ENCODE data around the gene ADGRG6.
A peak's percentile ranks its signal among the peaks of the same experiment; 100 is the strongest.
"Not testable (repeated sequence)": the region's sequence is repeated elsewhere in the genome, so short reads cannot be mapped to it uniquely, and the experiment has no call there.

The ADGRG6 gene

DNA sequence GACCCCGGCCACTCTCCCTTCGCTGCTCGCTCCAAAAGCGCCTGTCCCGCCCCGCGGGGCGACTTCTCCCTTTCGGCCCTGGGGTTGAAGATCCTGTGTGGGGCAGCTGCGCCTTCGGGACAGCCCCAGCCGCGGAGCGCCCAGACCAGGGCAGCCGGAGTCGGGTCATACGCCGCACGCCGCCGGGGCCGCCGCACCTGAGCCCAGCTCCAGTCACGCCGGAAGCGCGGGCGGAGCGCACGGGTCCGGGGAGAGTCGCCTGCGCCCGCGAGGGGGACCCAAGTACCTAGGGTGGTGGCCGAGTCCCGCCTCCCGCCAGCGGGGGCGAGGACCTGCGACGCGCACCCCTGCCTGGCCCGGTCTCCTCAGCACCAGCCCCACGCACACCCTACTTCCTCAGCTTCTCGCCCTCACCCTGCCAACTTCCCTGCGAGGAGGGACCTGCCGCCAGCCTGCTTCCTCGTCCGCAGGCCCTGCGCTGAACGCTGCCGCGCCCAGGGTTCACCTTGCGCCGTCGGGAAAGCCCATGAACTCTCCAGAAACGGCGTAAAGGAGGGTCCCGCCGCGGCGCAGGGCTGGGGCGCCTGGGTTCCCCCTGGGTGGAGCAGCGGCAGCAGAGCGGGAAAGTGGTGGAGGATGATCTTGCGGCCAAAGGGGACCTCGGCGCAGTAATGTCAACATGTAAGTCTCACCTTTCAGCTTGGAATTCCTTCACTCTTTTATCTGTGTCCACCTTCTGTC lies at the start of gene ADGRG6:
ADGRG6 (plus strand) TSS at position 357 of the 741 bp plus-strand sequence; CDS start at position 680, 323 bp downstream.
- H3K4me3 ChIP-seq (ENCODE audit: low read depth, low read length), result peak within 1 kb of the TSS; percentile 70
- no peak for DNase-seq (ENCODE audit: low read depth)

DNA sequence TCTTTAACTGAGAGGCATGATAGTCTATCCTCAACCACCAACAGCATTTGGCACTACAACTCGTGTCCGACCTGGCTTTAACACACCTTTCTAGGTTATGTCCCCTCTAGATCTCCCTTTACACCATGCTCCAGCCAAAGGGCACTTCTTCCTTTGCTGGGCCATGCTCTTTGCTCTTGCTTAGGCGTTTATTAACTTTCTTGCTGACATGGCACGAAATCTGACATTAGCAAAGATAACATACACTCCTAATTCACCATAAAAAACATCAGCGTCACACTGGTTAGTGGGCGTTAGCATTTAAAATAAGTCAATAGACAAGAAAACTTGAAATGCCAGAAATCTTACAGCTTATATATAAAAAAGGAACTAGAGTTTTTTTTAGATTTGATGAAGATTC lies 47.3 kb upstream of the ADGRG6 start:
- H3K4me3 ChIP-seq (ENCODE audit: low read depth, low read length), result no peak overlapping the region
- no peak for DNase-seq (ENCODE audit: low read depth)

DNA sequence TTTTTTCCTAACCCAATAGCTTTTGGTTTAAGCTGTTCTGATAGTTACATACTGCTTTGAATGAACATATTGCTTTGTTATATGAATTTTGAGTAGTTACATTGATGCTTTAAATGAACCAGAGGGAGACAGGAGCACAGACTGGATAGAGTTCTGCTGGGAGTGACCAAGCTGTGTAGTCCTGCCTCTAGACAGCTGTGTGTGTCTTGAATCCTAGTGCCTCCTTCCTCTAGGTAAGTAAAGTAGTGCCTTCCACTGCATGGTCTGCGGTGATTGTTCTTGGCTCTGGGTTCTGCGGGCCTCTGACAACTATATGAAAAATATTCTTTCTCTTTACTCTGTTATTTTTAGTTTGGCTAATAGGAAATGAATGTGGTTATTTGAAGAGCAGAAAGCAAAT lies 46.0 kb upstream of the ADGRG6 start:
- no peak for DNase-seq (ENCODE audit: low read depth)
- no peak overlapping the region for H3K4me3 ChIP-seq (ENCODE audit: low read depth, low read length)

DNA sequence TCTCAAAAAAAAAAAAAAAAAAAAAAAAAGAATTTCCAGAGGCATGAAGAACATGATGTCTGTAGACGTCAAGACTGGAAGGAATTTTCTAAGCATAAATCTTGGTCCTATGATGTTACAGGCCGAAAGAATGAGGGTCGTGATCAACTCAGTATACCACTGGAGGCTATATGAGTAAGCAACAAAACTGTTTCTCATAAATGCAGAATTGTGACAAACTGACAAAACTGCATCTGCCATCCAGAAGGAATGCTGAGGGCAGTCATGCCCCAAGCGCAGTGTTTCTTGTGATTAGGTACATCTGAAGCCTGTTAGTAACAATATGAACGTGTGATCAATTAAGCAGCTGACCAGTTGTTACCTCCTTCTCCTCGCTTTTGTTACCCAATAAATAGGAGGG lies 43.5 kb upstream of the ADGRG6 start:
- no peak for DNase-seq (ENCODE audit: low read depth)

GRCh38 chr6:142258757-142259156 lies 43.0 kb upstream of the ADGRG6 start:
- H3K4me3 ChIP-seq (ENCODE audit: low read depth, low read length), result no peak overlapping the region

More for the DNA sequence above, 43.5 kb upstream of the ADGRG6 start:
- H3K4me3 ChIP-seq (ENCODE audit: low read depth, low read length), result no peak overlapping the region

GRCh38 chr6:142260748-142261147 lies 41.1 kb upstream of the ADGRG6 start:
- no peak for DNase-seq (ENCODE audit: low read depth)
- no peak overlapping the region for H3K4me3 ChIP-seq (ENCODE audit: low read depth, low read length)

More at GRCh38 chr6:142258757-142259156, 43.0 kb upstream of the ADGRG6 start:
- DNase-seq (ENCODE audit: low read depth), result no peak

GRCh38 chr6:142262231-142262630 lies 39.6 kb upstream of the ADGRG6 start:
- DNase-seq (ENCODE audit: low read depth), result no peak
- H3K4me3 ChIP-seq (ENCODE audit: low read depth, low read length), result no peak overlapping the region

- H3K4me3 ChIP-seq (ENCODE audit: low read depth, low read length), result no peak overlapping the region
- DNase-seq (ENCODE audit: low read depth), result no peak
Measured at GRCh38 chr6:142265476-142265875, 36.3 kb upstream of the ADGRG6 start.

GRCh38 chr6:142266060-142266459 lies 35.7 kb upstream of the ADGRG6 start:
- DNase-seq (ENCODE audit: low read depth), result no peak
- H3K4me3 ChIP-seq (ENCODE audit: low read depth, low read length), result no peak overlapping the region

DNA sequence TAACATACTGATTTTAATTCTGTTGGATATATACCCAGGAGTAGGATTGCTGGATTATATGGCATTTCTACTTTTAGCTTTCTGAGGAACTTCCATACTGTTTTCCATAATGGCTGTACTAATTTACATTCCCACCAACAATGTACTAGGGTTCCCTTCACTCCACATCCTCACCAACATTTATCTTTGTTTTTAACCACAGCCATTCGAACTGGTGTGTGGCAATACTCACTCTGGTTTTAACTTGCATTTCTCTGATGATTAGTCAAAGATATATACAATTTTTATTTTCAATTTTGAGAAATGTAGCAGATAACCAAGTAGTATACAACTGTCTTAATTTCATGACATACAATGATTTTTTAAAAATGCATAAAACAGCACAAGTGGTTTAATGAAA lies 30.3 kb upstream of the ADGRG6 start:
- no peak overlapping the region for H3K4me3 ChIP-seq (ENCODE audit: low read depth, low read length)
- DNase-seq (ENCODE audit: low read depth), result no peak

DNA sequence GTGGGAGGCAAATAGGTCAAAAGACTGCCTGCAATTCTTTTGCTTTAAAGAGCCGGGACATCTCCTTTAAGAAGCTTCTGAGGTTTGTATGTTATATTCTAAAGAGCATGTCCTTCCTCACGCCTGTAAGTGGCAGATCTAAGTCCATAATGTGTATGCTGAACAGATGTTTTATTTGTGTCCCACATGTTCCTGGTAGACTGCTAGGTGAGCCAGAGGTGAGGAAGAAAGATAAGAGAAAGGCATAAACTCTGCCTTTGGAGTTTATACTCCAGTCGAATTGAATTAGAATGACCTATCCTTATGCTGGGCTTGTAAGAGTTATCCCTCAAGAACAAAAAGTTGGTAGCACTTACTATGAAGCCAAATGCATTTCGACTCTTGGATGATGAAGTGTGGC lies 27.2 kb upstream of the ADGRG6 start:
- no peak overlapping the region for H3K4me3 ChIP-seq (ENCODE audit: low read depth, low read length)
- DNase-seq (ENCODE audit: low read depth), result no peak

- DNase-seq (ENCODE audit: low read depth), result no peak
- H3K4me3 ChIP-seq (ENCODE audit: low read depth, low read length), result no peak overlapping the region
Measured at GRCh38 chr6:142275236-142276006, 26.4 kb upstream of the ADGRG6 start.

- no peak for DNase-seq (ENCODE audit: low read depth)
- no peak overlapping the region for H3K4me3 ChIP-seq (ENCODE audit: low read depth, low read length)
Measured at GRCh38 chr6:142276256-142276655, 25.6 kb upstream of the ADGRG6 start.

GRCh38 chr6:142279350-142280180 lies 22.2 kb upstream of the ADGRG6 start:
- H3K4me3 ChIP-seq (ENCODE audit: low read depth, low read length), result no peak overlapping the region
- DNase-seq (ENCODE audit: low read depth), result peak; percentile 36

GRCh38 chr6:142280265-142280664 lies 21.5 kb upstream of the ADGRG6 start:
- no peak for DNase-seq (ENCODE audit: low read depth)
- H3K4me3 ChIP-seq (ENCODE audit: low read depth, low read length), result no peak overlapping the region

- H3K4me3 ChIP-seq (ENCODE audit: low read depth, low read length), result no peak overlapping the region
- no peak for DNase-seq (ENCODE audit: low read depth)
Measured at GRCh38 chr6:142280927-142281326, 20.9 kb upstream of the ADGRG6 start.

- DNase-seq (ENCODE audit: low read depth); H3K4me3 ChIP-seq (ENCODE audit: low read depth, low read length): not testable (repeated sequence)
Measured at GRCh38 chr6:142283138-142283537, 18.7 kb upstream of the ADGRG6 start.

GRCh38 chr6:142284419-142284818 lies 17.4 kb upstream of the ADGRG6 start:
- DNase-seq (ENCODE audit: low read depth), result no peak
- no peak overlapping the region for H3K4me3 ChIP-seq (ENCODE audit: low read depth, low read length)

DNA sequence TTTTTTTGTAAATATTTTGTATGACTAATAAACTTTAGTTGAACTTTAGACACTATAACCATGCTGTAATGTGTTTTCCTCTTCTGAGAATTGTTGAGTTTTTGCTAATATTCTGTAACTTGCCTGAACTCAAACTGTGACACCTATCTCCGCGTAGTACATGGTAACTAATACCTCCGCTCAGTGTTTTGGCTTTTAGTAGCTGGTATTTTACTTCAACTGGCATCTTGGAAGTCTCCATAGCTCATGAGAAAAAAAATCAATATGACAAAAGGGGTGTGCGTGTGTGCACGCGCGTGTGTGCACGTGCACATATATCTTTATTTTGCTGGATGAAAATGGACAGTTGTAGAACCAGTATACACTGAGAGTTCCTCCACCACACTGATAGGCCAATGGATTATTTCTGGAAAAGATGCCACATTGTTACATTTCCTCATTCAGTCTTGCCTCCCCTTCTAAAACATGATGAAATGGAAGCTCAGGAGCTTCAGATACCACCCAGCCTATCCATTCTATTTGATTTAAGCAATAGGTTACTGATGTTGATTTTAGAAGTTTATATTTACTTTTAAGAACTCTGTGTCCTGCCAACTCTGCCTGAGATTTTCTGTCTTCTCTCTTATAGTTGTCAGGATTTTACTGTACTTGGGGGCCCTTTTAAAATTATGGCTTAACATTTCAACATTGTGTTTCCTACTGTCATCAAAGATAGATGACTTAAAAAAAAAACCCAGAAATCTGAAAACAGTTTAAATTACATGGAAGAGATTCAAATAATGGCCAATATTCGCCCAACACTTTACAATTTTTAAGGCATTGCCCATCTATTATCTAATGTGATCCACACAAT lies 16.3 kb upstream of the ADGRG6 start:
- H3K4me3 ChIP-seq (ENCODE audit: low read depth, low read length), result no peak overlapping the region
- no peak for DNase-seq (ENCODE audit: low read depth)
